Activated CD4-positive, CD25-positive, alpha-beta regulatory T cell treated with anti-CD3 and anti-CD28 coated beads, Interleukin-2, amount 50 U/mL, for 24 hours (primary cell): ENCODE results near the gene ATP10A.

Source experiments
- ATAC-seq, 2 donors: fragments of 150-1000 bp; cut with Tn5 transposase; one replicate each; pipeline ENCODE4 v1.10.0; 2021; ENCODE audit warnings: mild to moderate bottlenecking in 1 of 2, moderate library complexity in 1 of 2

The ATP10A gene

GRCh38 chr15:25852661-25853524 lies 10.2 kb downstream of the ATP10A start:
- no peak for ATAC-seq

- ATAC-seq = no peak
Observed at GRCh38 chr15:25852027-25852426, 11.1 kb downstream of the ATP10A start.

- ATAC-seq = peak; percentile 71 to 73
Observed at GRCh38 chr15:25850154-25851111, 12.7 kb downstream of the ATP10A start.

- peak in 1 of 2 donors; percentile 2 for ATAC-seq
Observed at GRCh38 chr15:25849157-25849921, 13.8 kb downstream of the ATP10A start.

GRCh38 chr15:25848784-25849156 lies 14.4 kb downstream of the ATP10A start:
- no peak for ATAC-seq

GRCh38 chr15:25848325-25848724 lies 14.8 kb downstream of the ATP10A start:
- no peak for ATAC-seq

GRCh38 chr15:25847051-25847450 lies 16.1 kb downstream of the ATP10A start:
- ATAC-seq = no peak

GRCh38 chr15:25846377-25846776 lies 16.8 kb downstream of the ATP10A start:
- peak; percentile 62 for ATAC-seq

- ATAC-seq = no peak
Observed at GRCh38 chr15:25844981-25845680, 18.0 kb downstream of the ATP10A start.

- no peak for ATAC-seq
Observed at GRCh38 chr15:25844542-25844941, 18.6 kb downstream of the ATP10A start.

- no peak for ATAC-seq
Observed at GRCh38 chr15:25844076-25844475, 19.1 kb downstream of the ATP10A start.

- no peak for ATAC-seq
Observed at GRCh38 chr15:25839638-25840156, 23.4 kb downstream of the ATP10A start.

GRCh38 chr15:25838871-25839195 lies 24.3 kb downstream of the ATP10A start:
- no peak for ATAC-seq

- ATAC-seq = peak in 1 of 2 donors; percentile 55
Observed at GRCh38 chr15:25838191-25838870, 24.8 kb downstream of the ATP10A start.

- ATAC-seq = peak; percentile 82 to 92
Observed at GRCh38 chr15:25832158-25832557, 31.0 kb downstream of the ATP10A start.

GRCh38 chr15:25830844-25831451 lies 32.2 kb downstream of the ATP10A start:
- no peak for ATAC-seq

GRCh38 chr15:25829073-25829472 lies 34.1 kb downstream of the ATP10A start:
- ATAC-seq = no peak

- ATAC-seq = no peak
Observed at GRCh38 chr15:25825207-25825606, 37.9 kb downstream of the ATP10A start.

- no peak for ATAC-seq
Observed at GRCh38 chr15:25824618-25825017, 38.5 kb downstream of the ATP10A start.

GRCh38 chr15:25812845-25813244 lies 50.3 kb downstream of the ATP10A start:
- no peak for ATAC-seq

GRCh38 chr15:25812073-25812472 lies 51.1 kb downstream of the ATP10A start:
- no peak for ATAC-seq
